AG10803 (cell line): ENCODE results near the gene GAB1.
A peak's percentile ranks its signal among the peaks of the same experiment; 100 is the strongest.

Experiments used
- DNase-seq: peaks from one replicate; pipeline ENCODE4 v3.0.0; 2010; ENCODE audit warnings: low read depth
- H3K4me3 ChIP-seq: 2 replicates; pipeline ENCODE4 v1.5.1; 2011; ENCODE audit warnings: mild to moderate bottlenecking, low read length, control low read depth
- TF ChIP-seq, protein P1 (sequence below): conservative IDR thresholded peaks from 2 replicates; pipeline ENCODE4 v1.5.1; 2011; ENCODE audit warnings: mild to moderate bottlenecking, low read length, control low read depth, inconsistent platforms

Gene GAB1

DNA sequence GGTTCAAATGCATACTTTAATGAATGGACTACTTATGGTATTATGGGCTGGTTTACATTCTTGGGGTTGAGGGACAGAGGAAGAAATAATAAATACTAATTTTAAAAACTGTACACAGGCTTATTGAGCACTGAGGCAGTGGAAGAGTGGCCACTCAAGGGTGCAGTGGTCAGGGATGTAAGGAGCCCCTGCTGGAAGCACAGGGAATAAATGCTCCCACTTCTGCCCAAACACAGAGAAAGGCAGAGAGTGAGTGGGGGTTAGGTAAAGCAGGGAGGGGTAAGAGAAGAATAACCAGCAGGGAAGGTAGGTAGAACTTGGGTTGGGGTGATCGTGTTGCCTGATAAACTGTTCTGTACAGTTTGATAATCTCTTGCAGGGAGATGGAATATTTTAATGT, 60.0 kb downstream of the GAB1 start:
- no peak for DNase-seq
- TF ChIP-seq, protein P1, sequence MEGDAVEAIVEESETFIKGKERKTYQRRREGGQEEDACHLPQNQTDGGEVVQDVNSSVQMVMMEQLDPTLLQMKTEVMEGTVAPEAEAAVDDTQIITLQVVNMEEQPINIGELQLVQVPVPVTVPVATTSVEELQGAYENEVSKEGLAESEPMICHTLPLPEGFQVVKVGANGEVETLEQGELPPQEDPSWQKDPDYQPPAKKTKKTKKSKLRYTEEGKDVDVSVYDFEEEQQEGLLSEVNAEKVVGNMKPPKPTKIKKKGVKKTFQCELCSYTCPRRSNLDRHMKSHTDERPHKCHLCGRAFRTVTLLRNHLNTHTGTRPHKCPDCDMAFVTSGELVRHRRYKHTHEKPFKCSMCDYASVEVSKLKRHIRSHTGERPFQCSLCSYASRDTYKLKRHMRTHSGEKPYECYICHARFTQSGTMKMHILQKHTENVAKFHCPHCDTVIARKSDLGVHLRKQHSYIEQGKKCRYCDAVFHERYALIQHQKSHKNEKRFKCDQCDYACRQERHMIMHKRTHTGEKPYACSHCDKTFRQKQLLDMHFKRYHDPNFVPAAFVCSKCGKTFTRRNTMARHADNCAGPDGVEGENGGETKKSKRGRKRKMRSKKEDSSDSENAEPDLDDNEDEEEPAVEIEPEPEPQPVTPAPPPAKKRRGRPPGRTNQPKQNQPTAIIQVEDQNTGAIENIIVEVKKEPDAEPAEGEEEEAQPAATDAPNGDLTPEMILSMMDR: no peak; the same call in 1 of the 2 replicates
- no peak overlapping the region for H3K4me3 ChIP-seq

DNA sequence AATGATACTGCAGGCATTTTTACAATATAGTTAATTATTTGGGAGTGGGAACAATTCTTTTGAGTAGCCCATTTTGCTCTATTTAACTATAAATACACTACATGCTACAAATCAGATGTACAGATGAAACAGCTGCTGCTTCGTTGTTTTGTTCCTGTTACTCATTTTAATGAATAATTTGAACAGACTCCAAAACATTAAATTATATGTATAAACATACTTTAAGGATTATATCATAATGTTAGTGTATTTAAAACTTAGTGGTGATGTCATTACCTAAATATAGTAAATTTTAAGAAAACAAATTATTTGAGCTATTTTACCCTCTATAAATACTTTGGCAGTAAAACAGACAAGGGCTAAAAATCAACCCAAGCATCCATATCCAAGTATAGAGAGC, 60.7 kb downstream of the GAB1 start:
- no peak overlapping the region for H3K4me3 ChIP-seq
- DNase-seq: no peak
- TF ChIP-seq, protein P1: no peak

DNA sequence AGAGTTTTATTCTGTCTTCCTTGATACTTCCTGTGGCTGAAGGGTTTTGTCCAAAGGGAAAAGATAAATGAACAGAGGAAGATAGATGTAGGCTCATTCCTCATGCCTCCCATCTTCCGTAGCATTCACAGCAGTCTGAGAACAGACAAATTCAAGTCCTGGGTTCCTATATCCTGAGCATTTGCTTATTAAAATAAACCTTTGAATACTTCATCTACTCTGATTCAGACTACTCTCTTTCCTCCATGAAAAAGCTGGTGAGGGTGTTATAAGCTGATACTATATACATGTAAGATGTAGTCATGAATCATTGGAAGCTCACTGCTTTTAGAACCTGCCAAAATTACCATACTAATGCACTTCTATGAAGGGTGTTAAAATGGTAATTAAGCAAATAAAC, 61.2 kb downstream of the GAB1 start:
- no peak for DNase-seq
- no peak overlapping the region for H3K4me3 ChIP-seq
- TF ChIP-seq, protein P1: no peak

DNA sequence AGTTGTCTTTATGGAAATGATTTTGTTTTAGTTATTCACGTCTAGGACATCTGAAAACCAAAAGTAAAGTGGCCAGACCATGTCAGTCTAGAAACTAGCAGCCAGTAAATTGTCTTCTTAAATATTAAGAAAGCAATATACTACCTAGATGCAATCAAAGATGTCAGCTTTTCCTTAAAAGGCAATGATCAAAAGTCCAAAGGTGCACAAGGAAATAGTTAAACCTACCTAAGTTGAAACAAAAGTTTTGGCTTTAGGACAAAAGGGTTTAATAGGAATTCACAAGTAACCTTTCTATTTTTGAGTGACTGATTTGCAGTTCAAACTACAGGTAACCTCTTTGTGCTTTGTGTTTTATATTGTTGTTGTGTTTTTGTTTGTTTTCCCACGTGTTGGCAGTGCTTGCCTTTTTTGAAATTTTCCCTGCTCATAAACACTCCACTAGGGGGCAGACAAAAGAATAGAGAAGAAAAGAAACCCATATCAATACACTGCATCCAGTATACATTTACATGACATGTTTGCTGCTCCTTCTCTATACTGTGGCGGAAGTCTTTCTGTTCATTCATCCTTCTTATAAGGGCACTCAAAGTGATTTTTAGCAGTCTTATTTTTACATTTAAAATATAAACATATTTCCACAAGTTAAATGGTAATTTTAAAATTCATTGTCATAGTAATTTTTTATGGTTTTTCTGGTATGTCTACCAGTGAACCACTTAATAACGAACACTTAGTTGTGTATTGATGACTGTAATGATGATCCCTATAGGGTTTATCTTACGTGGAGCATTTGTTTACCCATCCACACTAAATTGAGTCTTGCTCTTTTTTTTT, 62.7 kb downstream of the GAB1 start:
- peak; percentile 27 for DNase-seq
- TF ChIP-seq, protein P1: peak; percentile 73
- H3K4me3 ChIP-seq: no peak overlapping the region

DNA sequence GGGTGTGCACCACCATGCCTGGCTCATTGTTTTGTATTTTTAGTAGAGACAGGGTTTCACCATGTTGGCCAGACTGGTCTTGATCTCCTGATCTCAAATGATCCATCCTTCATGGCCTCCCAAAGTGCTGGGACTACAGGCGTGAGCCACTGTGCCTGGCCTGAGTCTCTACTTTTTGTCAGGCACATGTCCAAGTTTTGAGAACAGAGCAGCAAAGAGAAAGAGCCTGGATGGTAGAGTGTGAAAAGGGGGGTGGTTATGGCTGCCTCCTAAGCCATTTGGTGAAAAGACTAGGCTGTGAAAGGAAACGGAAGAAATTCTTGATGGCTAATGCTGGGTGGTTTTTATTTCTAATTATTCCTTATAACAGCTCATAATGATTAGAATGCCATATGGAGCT, 63.4 kb downstream of the GAB1 start:
- DNase-seq: no peak
- H3K4me3 ChIP-seq: no peak overlapping the region
- TF ChIP-seq, protein P1: no peak

DNA sequence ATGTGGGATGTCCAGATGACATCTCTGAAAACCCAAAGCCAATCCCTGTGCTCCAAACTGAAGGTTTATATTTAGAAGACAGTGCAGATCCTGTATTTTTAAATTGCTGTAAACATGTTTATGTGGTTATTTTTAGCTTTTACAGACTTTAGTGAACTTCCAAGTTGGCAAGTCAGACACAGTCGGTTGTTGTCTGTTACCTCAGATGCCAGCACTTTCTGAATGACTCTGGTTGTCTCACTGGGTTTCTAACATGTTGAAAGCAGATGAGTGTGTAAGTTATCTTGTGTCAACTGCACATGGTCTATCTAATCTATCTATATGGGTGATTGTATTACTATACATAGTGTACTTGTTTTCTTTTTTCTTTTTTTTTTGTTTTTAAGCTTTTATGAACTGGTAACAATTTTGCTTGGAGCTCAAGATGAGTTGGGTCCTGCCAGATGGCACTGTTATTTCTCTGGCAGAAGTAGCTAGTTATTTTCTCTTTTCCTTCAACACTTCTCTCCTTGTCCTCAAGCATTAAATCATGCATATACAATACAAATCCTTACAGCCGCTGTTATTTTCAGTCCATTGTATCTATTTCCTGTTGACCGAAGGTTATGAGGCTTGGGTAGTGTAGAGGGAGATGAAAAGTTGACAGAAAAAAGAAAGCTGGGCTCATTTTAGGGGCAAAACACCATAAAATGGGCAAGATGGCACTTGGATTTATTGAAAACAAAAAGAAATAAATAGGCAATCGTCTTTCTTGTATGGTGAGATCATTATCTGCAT, 66.3 kb downstream of the GAB1 start:
- peak; percentile 48 for DNase-seq
- TF ChIP-seq, protein P1: no peak
- no peak overlapping the region for H3K4me3 ChIP-seq

DNA sequence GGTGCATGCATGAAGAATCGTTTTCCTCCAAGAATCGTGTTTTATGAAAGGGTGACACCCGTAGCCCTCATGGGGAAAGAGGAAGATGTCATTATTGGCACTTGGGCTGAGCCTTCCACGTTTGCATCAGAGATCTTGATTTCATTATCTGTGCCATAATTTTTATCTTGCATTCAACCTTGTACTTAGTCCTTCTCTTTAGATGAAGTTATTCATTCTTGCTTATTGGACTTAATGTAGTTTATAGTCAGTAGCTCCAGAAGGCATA, 66.8 kb downstream of the GAB1 start:
- H3K4me3 ChIP-seq: no peak overlapping the region
- TF ChIP-seq, protein P1: no peak
- DNase-seq: no peak
